Measurements from ENCODE around the gene PCED1A.

Gene PCED1A

DNA sequence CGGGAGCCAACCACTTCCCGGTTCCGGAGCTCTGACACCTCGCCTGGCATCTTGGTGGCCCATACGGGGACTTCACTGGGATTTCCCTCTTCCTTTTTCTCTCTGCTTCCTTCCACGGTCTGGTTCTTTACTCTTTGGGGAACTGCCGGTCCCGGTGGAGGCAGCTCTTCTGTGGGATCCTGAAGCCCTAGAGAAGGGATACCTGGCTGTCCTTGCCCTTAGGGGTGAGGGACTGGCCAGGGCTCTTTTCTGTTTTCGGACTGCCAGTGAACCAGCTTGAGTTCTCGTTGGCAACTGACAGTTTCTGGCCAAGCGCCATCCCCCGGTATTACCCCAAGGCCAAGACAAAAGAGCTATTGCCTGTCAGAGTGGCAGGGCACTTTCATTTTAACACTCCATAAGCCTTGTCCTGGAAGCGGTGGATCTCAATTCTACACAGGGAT, 39.1 kb downstream of the PCED1A start:
- Mint-ChIP-seq H3K27me3 (peaks cover 84 to 100% of the 10 kb centered on the region in 2 donors), H3K4me3 (peak overlapping the region; percentile 75 to 78), H3K27ac (peak overlapping the region in 1 of 2 donors; percentile 49), H3K4me1 (ENCODE audit: low read depth in 2 of 2) (peaks cover 23 to 24% of the 10 kb centered on the region in 2 donors), H3K9me3 (no peaks in the 10 kb centered on the region), H3K36me3 (ENCODE audit: insufficient read depth) (peaks cover 2% of the 10 kb centered on the region)
- DNase-seq (no peak), ATAC-seq (replicated peaks) (no peak)

- Mint-ChIP-seq H3K36me3 (ENCODE audit: insufficient read depth) (peaks cover 2% of the 10 kb centered on the region), H3K4me1 (ENCODE audit: low read depth in 2 of 2) (peaks cover 19 to 22% of the 10 kb centered on the region in 2 donors), H3K27me3 (peaks cover 84 to 100% of the 10 kb centered on the region in 2 donors), H3K27ac (peak within 1 kb of the TSS; percentile 49 to 87), H3K4me3 (peak within 1 kb of the TSS; percentile 78 to 84), H3K9me3 (no peaks in the 10 kb centered on the region)
- DNase-seq, result no peak
- peak; percentile 49 for ATAC-seq (replicated peaks)
These were observed 39.8 kb downstream of the PCED1A start, which contains the start of gene CPXM1 for GRCh38 chr20:2800521-2801285. Gene CPXM1 (minus strand): TSS chr20:2800627. CDS start chr20:2800572, 55 bp downstream.

DNA sequence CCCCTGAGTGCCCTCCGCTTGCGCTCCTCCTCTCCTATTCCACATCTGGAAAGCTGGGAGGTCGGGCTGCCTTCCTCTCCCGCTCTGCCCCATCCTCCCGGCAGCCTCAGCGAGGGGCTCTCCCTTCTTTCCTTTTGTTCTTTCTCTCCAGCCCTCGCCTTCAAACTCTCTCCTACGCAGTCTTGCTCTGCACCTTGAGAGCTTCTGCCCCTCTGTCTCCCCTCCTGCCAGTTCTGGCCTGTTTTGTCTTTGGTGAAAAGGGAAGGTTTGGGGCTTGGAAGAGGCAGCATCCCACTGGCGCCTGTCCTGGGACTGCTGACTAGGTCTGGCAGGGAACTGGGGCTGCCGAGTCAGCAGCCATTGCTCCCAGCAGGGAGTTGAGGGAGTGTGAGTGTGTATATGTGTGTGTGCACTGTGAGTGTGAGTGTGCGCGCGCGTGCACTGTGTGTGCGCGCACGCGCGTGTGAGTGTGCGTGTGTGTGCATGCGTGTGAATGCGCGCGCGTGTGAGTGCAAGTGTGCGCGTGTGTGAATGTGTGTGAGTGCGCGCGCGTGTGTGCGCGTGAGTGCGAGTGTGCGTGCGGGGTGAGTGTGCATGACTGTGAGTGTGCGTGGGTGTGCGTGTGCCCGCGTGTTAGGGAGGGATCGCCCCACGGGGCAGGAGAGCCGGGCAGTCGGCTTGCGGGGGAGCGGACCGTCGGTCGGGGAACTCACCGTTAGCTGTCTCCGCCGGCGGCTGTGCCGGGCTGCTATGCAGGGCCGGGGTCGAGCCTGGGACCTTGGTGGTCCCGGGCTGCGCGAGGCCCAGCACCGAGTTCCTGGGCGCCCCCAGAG, 40.6 kb downstream of the PCED1A start:
- ATAC-seq (replicated peaks) (peak; percentile 8), DNase-seq (no peak)
- H3K27ac Mint-ChIP-seq, result peak overlapping the region in 1 of 2 donors; percentile 87
- no peaks in the 10 kb centered on the region for H3K9me3 Mint-ChIP-seq
- H3K27me3 Mint-ChIP-seq, result peaks cover 82 to 100% of the 10 kb centered on the region in 2 donors
- peak overlapping the region; percentile 76 to 84 for H3K4me3 Mint-ChIP-seq
- peaks cover 2% of the 10 kb centered on the region for H3K36me3 Mint-ChIP-seq (ENCODE audit: insufficient read depth)
- peaks cover 19 to 22% of the 10 kb centered on the region in 2 donors for H3K4me1 Mint-ChIP-seq (ENCODE audit: low read depth in 2 of 2)

GRCh38 chr20:2799271-2799670, 41.2 kb downstream of the PCED1A start:
- H3K27ac Mint-ChIP-seq, result no peak overlapping the region
- ATAC-seq (replicated peaks) (no peak), DNase-seq (no peak)
- H3K4me1 Mint-ChIP-seq (ENCODE audit: low read depth in 2 of 2), result peaks cover 19 to 22% of the 10 kb centered on the region in 2 donors
- peaks cover 84 to 100% of the 10 kb centered on the region in 2 donors for H3K27me3 Mint-ChIP-seq
- no peaks in the 10 kb centered on the region for H3K9me3 Mint-ChIP-seq
- peak overlapping the region; percentile 76 to 84 for H3K4me3 Mint-ChIP-seq
- peaks cover under 1% of the 10 kb centered on the region for H3K36me3 Mint-ChIP-seq (ENCODE audit: insufficient read depth)

DNA sequence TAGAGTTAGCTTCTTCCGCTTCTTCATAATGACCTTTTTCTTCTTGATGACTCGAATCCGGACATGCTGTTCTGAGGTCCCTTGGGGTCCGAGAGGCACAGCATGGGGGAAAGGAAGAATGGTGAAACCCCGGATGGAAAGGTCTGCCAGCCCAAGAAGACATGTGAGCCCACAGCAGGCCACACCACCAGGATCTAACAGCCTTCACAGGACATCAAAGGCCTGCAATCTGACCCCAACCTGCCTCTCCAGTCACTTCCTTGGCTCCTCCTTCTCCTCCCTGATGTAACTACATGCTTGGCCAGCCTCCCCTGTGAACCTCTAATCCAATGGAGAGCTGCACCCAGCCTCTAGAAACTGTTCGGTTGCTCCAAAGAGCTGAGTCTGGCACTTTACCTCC, 41.6 kb downstream of the PCED1A start:
- ATAC-seq (replicated peaks), result no peak
- Mint-ChIP-seq H3K4me1 (ENCODE audit: low read depth in 2 of 2) (peaks cover 19 to 22% of the 10 kb centered on the region in 2 donors), H3K36me3 (ENCODE audit: insufficient read depth) (peaks cover 3% of the 10 kb centered on the region), H3K27me3 (peaks cover 84 to 100% of the 10 kb centered on the region in 2 donors), H3K4me3 (peak overlapping the region in 1 of 2 donors; percentile 84), H3K9me3 (no peaks in the 10 kb centered on the region), H3K27ac (no peak overlapping the region)
- DNase-seq, result no peak

GRCh38 chr20:2798095-2798805, 42.2 kb downstream of the PCED1A start:
- Mint-ChIP-seq H3K27me3 (peaks cover 87 to 100% of the 10 kb centered on the region in 2 donors), H3K27ac (no peak overlapping the region), H3K4me1 (ENCODE audit: low read depth in 2 of 2) (peaks cover 19 to 22% of the 10 kb centered on the region in 2 donors), H3K9me3 (no peaks in the 10 kb centered on the region), H3K4me3 (no peak overlapping the region), H3K36me3 (ENCODE audit: insufficient read depth) (peaks cover 3% of the 10 kb centered on the region)
- ATAC-seq (replicated peaks) (no peak), DNase-seq (no peak)

- Mint-ChIP-seq H3K9me3 (no peaks in the 10 kb centered on the region), H3K36me3 (ENCODE audit: insufficient read depth) (peaks cover 3% of the 10 kb centered on the region), H3K4me3 (no peak overlapping the region), H3K4me1 (ENCODE audit: low read depth in 2 of 2) (peaks cover 19 to 22% of the 10 kb centered on the region in 2 donors), H3K27ac (no peak overlapping the region), H3K27me3 (peaks cover 88 to 100% of the 10 kb centered on the region in 2 donors)
- DNase-seq (no peak), ATAC-seq (replicated peaks) (no peak)
These were observed 43.1 kb downstream of the PCED1A start for GRCh38 chr20:2797136-2797983.

DNA sequence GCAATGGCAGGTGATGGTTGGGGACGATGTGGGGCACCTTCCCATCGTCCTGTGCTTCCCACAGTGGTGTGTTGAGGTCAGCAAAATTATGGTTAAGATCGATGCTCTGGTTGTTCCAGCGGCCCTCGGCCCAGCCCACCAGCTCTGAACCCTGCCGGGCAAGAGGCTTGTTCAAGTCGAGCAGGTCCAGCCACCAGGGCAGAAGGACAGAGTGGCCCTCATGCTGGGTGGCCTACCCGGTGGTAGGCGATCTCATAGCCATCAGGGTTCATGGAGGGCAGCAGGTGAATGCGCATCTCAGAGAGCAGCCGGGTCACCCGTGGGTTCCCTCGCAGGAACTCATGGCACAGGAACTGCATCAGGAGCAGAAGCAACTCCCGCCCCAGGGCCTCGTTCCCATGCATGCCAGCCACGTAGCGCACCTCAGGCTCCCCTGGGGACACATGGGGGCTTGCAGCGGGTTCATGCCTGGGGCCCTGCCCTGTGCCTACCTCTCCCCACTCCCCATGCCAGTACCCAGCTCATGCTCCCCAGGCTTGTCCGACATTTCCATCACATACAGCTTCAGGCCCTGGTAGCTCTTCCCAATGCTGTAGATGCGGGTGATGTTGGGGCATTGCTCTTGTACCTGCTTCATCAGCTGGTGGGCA, 44.3 kb downstream of the PCED1A start:
- Mint-ChIP-seq H3K27me3 (peaks cover 85 to 100% of the 10 kb centered on the region in 2 donors), H3K4me1 (ENCODE audit: low read depth in 2 of 2) (peaks cover 15 to 16% of the 10 kb centered on the region in 2 donors), H3K4me3 (no peak overlapping the region), H3K27ac (no peak overlapping the region), H3K36me3 (ENCODE audit: insufficient read depth) (peaks cover 3% of the 10 kb centered on the region), H3K9me3 (no peaks in the 10 kb centered on the region)
- no peak for ATAC-seq (replicated peaks)
- no peak for DNase-seq

GRCh38 chr20:2795451-2795850, 45.0 kb downstream of the PCED1A start:
- Mint-ChIP-seq H3K9me3 (no peaks in the 10 kb centered on the region), H3K27ac (no peak overlapping the region), H3K4me3 (no peak overlapping the region), H3K27me3 (peaks cover 82 to 99% of the 10 kb centered on the region in 2 donors), H3K4me1 (ENCODE audit: low read depth in 2 of 2) (peaks cover 10% of the 10 kb centered on the region in 2 donors), H3K36me3 (ENCODE audit: insufficient read depth) (peaks cover 3% of the 10 kb centered on the region)
- ATAC-seq (replicated peaks), result no peak
- no peak for DNase-seq

- no peak overlapping the region for H3K27ac Mint-ChIP-seq
- H3K9me3 Mint-ChIP-seq, result no peaks in the 10 kb centered on the region
- H3K27me3 Mint-ChIP-seq, result peaks cover 78 to 95% of the 10 kb centered on the region in 2 donors
- DNase-seq, result no peak
- no peak overlapping the region for H3K4me3 Mint-ChIP-seq
- peaks cover 7 to 8% of the 10 kb centered on the region in 2 donors for H3K4me1 Mint-ChIP-seq (ENCODE audit: low read depth in 2 of 2)
- ATAC-seq (replicated peaks), result no peak
- peaks cover 3% of the 10 kb centered on the region for H3K36me3 Mint-ChIP-seq (ENCODE audit: insufficient read depth)
These were observed 45.5 kb downstream of the PCED1A start for GRCh38 chr20:2794866-2795447.

DNA sequence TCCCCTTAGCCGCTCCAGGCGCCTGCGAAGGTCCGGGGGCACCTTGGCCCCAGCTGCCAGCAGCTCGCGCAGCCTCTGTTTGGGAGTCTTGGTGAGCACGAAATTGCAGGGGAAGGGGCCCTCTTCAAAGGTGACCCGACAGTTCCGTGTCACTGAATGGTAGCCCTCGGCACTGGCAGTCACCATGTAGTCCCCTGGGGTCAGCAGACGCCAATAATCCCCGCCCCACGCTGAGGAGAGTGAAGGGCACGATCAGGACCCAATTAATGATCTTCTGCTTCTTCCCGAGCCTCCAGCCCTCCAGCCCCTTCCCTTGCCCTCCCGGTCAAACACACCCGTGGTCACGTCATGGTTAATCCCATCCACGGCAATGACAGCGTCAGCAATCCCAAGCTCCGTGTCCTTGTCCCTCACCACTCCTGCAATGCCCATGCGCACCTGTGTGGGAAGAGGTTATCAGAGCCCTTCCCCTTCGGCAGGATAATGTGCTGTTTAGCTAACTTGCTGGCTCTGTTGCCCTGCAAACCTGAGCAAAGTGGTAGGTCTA, 46.2 kb downstream of the PCED1A start:
- Mint-ChIP-seq H3K27me3 (peaks cover 72 to 88% of the 10 kb centered on the region in 2 donors), H3K4me1 (ENCODE audit: low read depth in 2 of 2) (peaks cover under 1 to 2% of the 10 kb centered on the region in 2 donors)
- no peak for ATAC-seq (replicated peaks)

More for the DNA sequence above, 46.2 kb downstream of the PCED1A start:
- Mint-ChIP-seq H3K36me3 (ENCODE audit: insufficient read depth) (peaks cover 3% of the 10 kb centered on the region), H3K27ac (no peak overlapping the region), H3K9me3 (no peaks in the 10 kb centered on the region), H3K4me3 (no peak overlapping the region)
- no peak for DNase-seq

All from effector memory CD8-positive, alpha-beta T cell (primary cell).